Subcutaneous abdominal adipose tissue (tissue), 5 donors: ENCODE measurements around the gene ARHGAP5.
A peak's percentile ranks its signal among the peaks of the same experiment; 100 is the strongest.

Experiments used
- H3K27ac ChIP-seq: one replicate; pipeline ENCODE4 v1.7.0; 2013; ENCODE audit warnings: low read depth, mild to moderate bottlenecking, inconsistent platforms, low read length, moderate library complexity
- H3K27me3 ChIP-seq, 5 donors: one replicate each; pipeline ENCODE4 v1.7.0; 2013; ENCODE audit warnings: low read length in 5 of 5, inconsistent platforms in 1 of 5; ENCODE audit not compliant: control insufficient read depth in 5 of 5, insufficient read depth in 4 of 5
- H3K36me3 ChIP-seq, 5 donors: one replicate each; pipeline ENCODE4 v1.7.0; 2013; ENCODE audit warnings: low read length in 5 of 5; ENCODE audit not compliant: control insufficient read depth in 5 of 5, insufficient read depth in 5 of 5
- H3K4me1 ChIP-seq, 5 donors: one replicate each; pipeline ENCODE4 v1.7.0; 2013; ENCODE audit warnings: low read length in 5 of 5, mild to moderate bottlenecking in 3 of 5, moderate library complexity in 1 of 5; ENCODE audit not compliant: control insufficient read depth in 5 of 5, insufficient read depth in 5 of 5
- H3K4me3 ChIP-seq, 5 donors: one replicate each; pipeline ENCODE4 v1.7.0; 2013; ENCODE audit warnings: low read length in 5 of 5, low read depth in 1 of 5
- H3K9ac ChIP-seq, 5 donors: one replicate each; pipeline ENCODE4 v1.7.0; 2013; ENCODE audit warnings: low read length in 5 of 5, mild to moderate bottlenecking in 4 of 5, moderate library complexity in 3 of 5
- H3K9me3 ChIP-seq, 5 donors: one replicate each; pipeline ENCODE4 v1.7.0; 2013; ENCODE audit warnings: low read length in 5 of 5; ENCODE audit not compliant: control insufficient read depth in 5 of 5
- donor health status: healthy.
- donor health status: healthy.
- donor health status: healthy.
- donor health status: healthy.
- donor health status: healthy.

ARHGAP5 gene

DNA sequence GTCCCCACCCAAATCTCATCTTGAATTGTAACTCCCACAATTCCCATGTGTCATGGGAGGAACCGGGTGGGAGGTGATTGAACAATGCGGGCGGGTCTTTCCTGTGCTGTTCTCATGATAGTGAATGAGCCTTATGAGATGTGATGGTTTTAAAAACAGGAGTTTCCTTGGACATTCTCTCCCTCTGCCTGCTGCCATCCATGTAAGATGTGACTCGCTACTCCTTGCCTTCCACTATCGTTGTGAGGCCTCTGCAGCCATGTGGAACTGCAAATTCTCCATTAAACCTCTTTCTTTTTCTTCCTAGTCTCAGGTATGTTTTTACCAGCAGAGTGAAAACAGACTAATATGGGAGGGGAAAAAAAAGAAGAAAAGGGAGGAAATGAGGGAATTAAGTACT lies 22.6 kb upstream of the ARHGAP5 start:
- Histone ChIP-seq H3K27me3 (no peaks in the 10 kb centered on the region), H3K36me3 (no peaks in the 10 kb centered on the region), H3K27ac (no peak overlapping the region), H3K9ac (no peak overlapping the region), H3K9me3 (peaks cover 0 to 4% (median 0%) of the 10 kb centered on the region in 5 donors), H3K4me3 (no peak overlapping the region), H3K4me1 (peaks cover 0 to 5% (median 0%) of the 10 kb centered on the region in 5 donors)

DNA sequence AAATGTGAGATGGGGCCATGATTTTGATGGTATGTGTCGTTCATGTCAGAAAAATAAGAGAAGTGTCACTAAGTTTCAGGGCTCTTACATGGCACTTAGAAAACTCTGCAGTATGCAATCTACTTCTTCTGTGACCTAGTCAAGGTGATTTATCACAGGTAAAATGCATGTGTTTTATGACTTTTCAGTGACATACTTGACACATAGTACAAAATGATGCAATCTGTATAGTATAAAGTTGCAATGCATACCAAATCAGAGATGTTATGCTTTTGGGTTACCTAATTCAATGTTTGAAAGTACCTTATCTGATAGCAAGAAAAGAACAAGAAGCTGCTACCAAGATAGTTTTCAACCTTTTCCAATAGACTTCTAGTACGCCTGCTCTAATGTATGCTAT lies 21.9 kb upstream of the ARHGAP5 start:
- H3K9ac ChIP-seq = no peak overlapping the region
- H3K27me3 ChIP-seq = no peaks in the 10 kb centered on the region
- no peak overlapping the region for H3K4me3 ChIP-seq
- H3K36me3 ChIP-seq = no peaks in the 10 kb centered on the region
- no peak overlapping the region for H3K27ac ChIP-seq
- peaks cover 0 to 4% (median 0%) of the 10 kb centered on the region in 5 donors for H3K9me3 ChIP-seq
- H3K4me1 ChIP-seq = peaks cover 0 to under 1% (median 0%) of the 10 kb centered on the region in 5 donors

- Histone ChIP-seq H3K36me3 (no peaks in the 10 kb centered on the region), H3K9ac (no peak overlapping the region), H3K9me3 (no peaks in the 10 kb centered on the region), H3K4me1 (no peaks in the 10 kb centered on the region), H3K27ac (no peak overlapping the region), H3K4me3 (no peak overlapping the region), H3K27me3 (no peaks in the 10 kb centered on the region)
Observed at GRCh38 chr14:32059702-32060101, 17.4 kb upstream of the ARHGAP5 start.

DNA sequence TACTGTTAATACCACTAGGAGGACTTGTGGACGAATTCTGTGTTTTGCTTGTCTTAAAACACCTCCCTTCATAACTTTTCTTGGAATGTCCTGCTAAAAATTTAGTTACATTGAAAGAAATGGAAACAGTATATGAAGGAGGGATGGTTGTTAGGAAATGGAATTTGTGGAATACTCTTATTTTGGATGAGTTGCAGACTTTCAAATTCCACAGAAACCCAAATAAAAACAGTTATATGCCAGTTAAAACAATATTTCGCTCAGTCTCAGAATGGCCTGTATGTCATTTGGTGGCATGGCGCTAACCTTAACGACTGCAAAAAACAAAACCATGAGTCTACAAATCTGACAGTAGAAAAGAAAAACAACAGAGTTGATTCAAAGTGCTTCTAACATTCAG lies 12.2 kb upstream of the ARHGAP5 start:
- Histone ChIP-seq H3K27me3 (no peaks in the 10 kb centered on the region), H3K9ac (no peak overlapping the region), H3K27ac (no peak overlapping the region), H3K36me3 (no peaks in the 10 kb centered on the region), H3K9me3 (no peaks in the 10 kb centered on the region), H3K4me3 (no peak overlapping the region), H3K4me1 (no peaks in the 10 kb centered on the region)

- no peak overlapping the region for H3K4me3 ChIP-seq
- H3K4me1 ChIP-seq = no peaks in the 10 kb centered on the region
- H3K9ac ChIP-seq = no peak overlapping the region
- H3K27ac ChIP-seq = no peak overlapping the region
- no peaks in the 10 kb centered on the region for H3K27me3 ChIP-seq
- H3K9me3 ChIP-seq = no peaks in the 10 kb centered on the region
- H3K36me3 ChIP-seq = no peaks in the 10 kb centered on the region
Observed at GRCh38 chr14:32068708-32069107, 8.4 kb upstream of the ARHGAP5 start.

DNA sequence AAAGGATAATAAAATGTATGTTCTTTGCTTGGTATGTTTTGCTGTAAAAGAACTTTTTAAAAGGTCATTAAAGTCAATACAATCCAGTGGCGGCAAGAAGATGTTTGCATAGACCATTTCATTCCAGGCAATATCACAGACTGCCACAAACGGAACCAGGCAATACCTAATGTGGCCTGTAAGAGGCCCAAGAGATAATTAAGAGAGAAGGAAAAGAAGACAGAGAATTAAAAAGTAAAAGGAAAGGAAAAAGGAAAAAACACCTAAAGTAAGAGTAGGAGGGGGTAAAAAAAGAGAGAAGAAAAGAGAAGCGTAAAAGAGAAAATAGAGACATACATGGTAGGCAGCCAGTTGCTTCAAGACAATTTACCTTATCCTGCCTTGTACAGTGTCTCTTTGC lies 6.8 kb upstream of the ARHGAP5 start:
- Histone ChIP-seq H3K4me1 (peaks cover 0 to 5% (median 0%) of the 10 kb centered on the region in 5 donors), H3K27ac (no peak overlapping the region), H3K9me3 (no peaks in the 10 kb centered on the region), H3K4me3 (no peak overlapping the region), H3K27me3 (no peaks in the 10 kb centered on the region), H3K36me3 (no peaks in the 10 kb centered on the region), H3K9ac (no peak overlapping the region)

GRCh38 chr14:32072676-32073075 lies 4.4 kb upstream of the ARHGAP5 start:
- Histone ChIP-seq H3K9me3 (no peaks in the 10 kb centered on the region), H3K27ac (no peak overlapping the region), H3K9ac (no peak overlapping the region), H3K4me3 (no peak overlapping the region), H3K4me1 (peaks cover 3 to 12% (median 9%) of the 10 kb centered on the region in 5 donors), H3K27me3 (no peaks in the 10 kb centered on the region), H3K36me3 (no peaks in the 10 kb centered on the region)

- H3K4me3 ChIP-seq = no peak overlapping the region
- no peak overlapping the region for H3K27ac ChIP-seq
- H3K27me3 ChIP-seq = no peaks in the 10 kb centered on the region
- H3K4me1 ChIP-seq = peaks cover 3 to 19% (median 13%) of the 10 kb centered on the region in 5 donors
- H3K9ac ChIP-seq = no peak overlapping the region
- H3K9me3 ChIP-seq = no peaks in the 10 kb centered on the region
- no peaks in the 10 kb centered on the region for H3K36me3 ChIP-seq
Observed at GRCh38 chr14:32073537-32074189, 3.4 kb upstream of the ARHGAP5 start.

GRCh38 chr14:32074887-32075572 lies 2.1 kb upstream of the ARHGAP5 start:
- H3K4me1 ChIP-seq = peaks cover 3 to 25% (median 19%) of the 10 kb centered on the region in 5 donors
- H3K9me3 ChIP-seq = no peaks in the 10 kb centered on the region
- H3K9ac ChIP-seq = peak overlapping the region in 3 of 5 donors; percentile 79 to 89 (median 84)
- no peaks in the 10 kb centered on the region for H3K27me3 ChIP-seq
- peak overlapping the region in 4 of 5 donors; percentile 73 to 90 (median 82) for H3K4me3 ChIP-seq
- H3K27ac ChIP-seq = no peak overlapping the region
- H3K36me3 ChIP-seq = no peaks in the 10 kb centered on the region

DNA sequence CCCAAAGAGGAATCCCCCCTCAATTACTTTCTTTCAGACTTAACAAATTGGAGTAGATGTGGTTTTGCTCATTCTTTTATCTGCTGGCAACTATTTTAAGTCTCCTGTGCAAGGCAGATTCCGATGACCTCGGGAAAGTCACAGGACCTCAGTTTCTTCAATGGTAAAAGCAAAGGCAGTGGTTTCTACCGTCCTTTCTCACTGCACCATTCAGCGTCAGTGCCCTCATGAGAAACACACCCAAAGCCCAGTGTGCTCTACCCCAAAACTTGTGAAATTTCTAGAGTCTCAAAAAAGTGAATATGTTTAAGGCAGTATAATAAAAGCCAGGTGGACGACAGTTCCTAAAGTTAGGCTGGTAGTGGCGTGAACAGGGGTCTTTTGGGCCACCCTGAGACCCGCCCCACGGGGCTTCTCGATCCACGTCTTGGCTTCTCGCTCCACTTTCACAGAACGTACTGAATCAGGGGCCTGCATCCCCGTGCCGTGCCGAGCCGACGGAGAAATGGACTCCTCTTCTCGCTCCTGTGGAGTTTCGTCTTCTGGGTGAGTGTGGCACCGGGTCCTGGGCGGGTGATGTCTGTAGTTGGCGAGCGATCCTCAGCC lies 1.3 kb upstream of the ARHGAP5 start:
- Histone ChIP-seq H3K9ac (peak overlapping the region; percentile 60 to 89 (median 79)), H3K9me3 (no peaks in the 10 kb centered on the region), H3K27me3 (no peaks in the 10 kb centered on the region), H3K36me3 (no peaks in the 10 kb centered on the region), H3K4me3 (peak overlapping the region; percentile 73 to 97 (median 90)), H3K27ac (peak overlapping the region; percentile 95), H3K4me1 (peaks cover 3 to 28% (median 19%) of the 10 kb centered on the region in 5 donors)
